Nephron (organoid): ENCODE results near the gene DESI2.

Experiments used
- H3K27ac Mint-ChIP-seq, 3 experiments: 2 replicates each; pipeline ENCODE4 v1.8.0; 2020; ENCODE audit warnings: mixed read lengths in 3 of 3, mild to moderate bottlenecking in 2 of 3, moderate library complexity in 1 of 3
- H3K27me3 Mint-ChIP-seq: 2 replicates; pipeline ENCODE4 v1.8.0; 2021; ENCODE audit warnings: low read depth, mild to moderate bottlenecking, moderate library complexity, mixed read lengths
- H3K36me3 Mint-ChIP-seq: 2 replicates; pipeline ENCODE4 v1.8.0; 2020; ENCODE audit warnings: low read depth, mixed read lengths
- H3K4me1 Mint-ChIP-seq: 2 replicates; pipeline ENCODE4 v1.8.0; 2020; ENCODE audit warnings: mixed read lengths
- H3K4me3 Mint-ChIP-seq, 3 experiments: 2 replicates each; pipeline ENCODE4 v1.8.0; 2020; ENCODE audit warnings: mild to moderate bottlenecking in 3 of 3, mixed read lengths in 3 of 3, moderate library complexity in 2 of 3
- H3K9me3 Mint-ChIP-seq: 2 replicates; pipeline ENCODE4 v1.8.0; 2020; ENCODE audit warnings: mixed read lengths
- CTCF ChIP-seq, 3 experiments: fragments of 200-600 bp; sonication (generic); IDR thresholded peaks; one replicate each; pipeline ENCODE4 v1.5.0; 2021; ENCODE audit warnings: antibody characterized with exemption in 3 of 3; ENCODE audit not compliant: unreplicated experiment in 3 of 3

Gene DESI2

GRCh38 chr1:244615301-244615700 lies 37.6 kb upstream of the DESI2 start:
- Mint-ChIP-seq H3K27ac (no peak overlapping the region), H3K9me3 (no peaks in the 10 kb centered on the region), H3K4me1 (no peaks in the 10 kb centered on the region), H3K4me3 (no peak overlapping the region), H3K36me3 (no peaks in the 10 kb centered on the region), H3K27me3 (no peaks in the 10 kb centered on the region)
- no peak for TF ChIP-seq CTCF (IDR thresholded peaks at IDR 0.05; ENCODE audit: unreplicated experiment in 3 of 3)

- Mint-ChIP-seq H3K4me3 (no peak overlapping the region), H3K9me3 (peaks cover 14% of the 10 kb centered on the region), H3K27me3 (no peaks in the 10 kb centered on the region)
These were observed 26.2 kb upstream of the DESI2 start for GRCh38 chr1:244626709-244627108.

GRCh38 chr1:244628789-244629188 lies 24.1 kb upstream of the DESI2 start:
- Mint-ChIP-seq H3K9me3 (peaks cover 24% of the 10 kb centered on the region), H3K4me1 (no peaks in the 10 kb centered on the region), H3K4me3 (no peak overlapping the region), H3K27me3 (peaks cover 4% of the 10 kb centered on the region), H3K27ac (no peak overlapping the region), H3K36me3 (peaks cover 4% of the 10 kb centered on the region)
- TF ChIP-seq CTCF (IDR thresholded peaks at IDR 0.05; ENCODE audit: unreplicated experiment in 3 of 3): no peak

More at GRCh38 chr1:244626709-244627108, 26.2 kb upstream of the DESI2 start:
- Mint-ChIP-seq H3K27ac (no peak overlapping the region), H3K4me1 (no peaks in the 10 kb centered on the region), H3K36me3 (peaks cover 4% of the 10 kb centered on the region)
- TF ChIP-seq CTCF (IDR thresholded peaks at IDR 0.05; ENCODE audit: unreplicated experiment in 3 of 3): no peak

GRCh38 chr1:244633140-244633539 lies 19.8 kb upstream of the DESI2 start:
- Mint-ChIP-seq H3K27ac (no peak overlapping the region), H3K9me3 (peaks cover 15% of the 10 kb centered on the region), H3K36me3 (no peaks in the 10 kb centered on the region), H3K4me1 (no peaks in the 10 kb centered on the region), H3K4me3 (no peak overlapping the region), H3K27me3 (peaks cover 4% of the 10 kb centered on the region)
- no peak for TF ChIP-seq CTCF (IDR thresholded peaks at IDR 0.05; ENCODE audit: unreplicated experiment in 3 of 3)

- no peak overlapping the region for H3K27ac Mint-ChIP-seq
- H3K36me3 Mint-ChIP-seq: no peaks in the 10 kb centered on the region
- H3K4me3 Mint-ChIP-seq: no peak overlapping the region
- H3K27me3 Mint-ChIP-seq: peaks cover 4% of the 10 kb centered on the region
- H3K4me1 Mint-ChIP-seq: no peaks in the 10 kb centered on the region
- TF ChIP-seq CTCF (IDR thresholded peaks at IDR 0.05; ENCODE audit: unreplicated experiment in 3 of 3): no peak
- H3K9me3 Mint-ChIP-seq: peaks cover 15% of the 10 kb centered on the region
These were observed 18.4 kb upstream of the DESI2 start for GRCh38 chr1:244634546-244634945.

GRCh38 chr1:244636488-244637259 lies 16.3 kb upstream of the DESI2 start:
- TF ChIP-seq CTCF (IDR thresholded peaks at IDR 0.05; ENCODE audit: unreplicated experiment in 3 of 3): no peak
- Mint-ChIP-seq H3K4me3 (no peak overlapping the region), H3K27ac (no peak overlapping the region), H3K27me3 (peaks cover 4% of the 10 kb centered on the region), H3K9me3 (peaks cover 10% of the 10 kb centered on the region), H3K4me1 (no peaks in the 10 kb centered on the region), H3K36me3 (no peaks in the 10 kb centered on the region)
